ENCODE results near the gene COX6A2. TPM values are rescaled to one million over a fixed set of nuclear protein-coding genes. Genes with fewer than 3 reads are reported as not detected.

COX6A2 gene
- total RNA-seq (2014; rRNA removed; shearing (Covaris generic); ENCODE audit: low replicate concordance), result not detected in 2 replicates

- in situ Hi-C loops (cut with HindIII; ENCODE audit: low pct_unique_long_range_greater_than_20kb, low sequenced_read_pairs), result no loop called here
- no peak for DNase-seq (ENCODE audit: low read depth)
These were observed at the start of gene COX6A2 for GRCh38 chr16:31428279-31428597. Gene COX6A2 (minus strand): TSS chr16:31428360. CDS start chr16:31428325, 35 bp downstream.

- in situ Hi-C loops (cut with HindIII; ENCODE audit: low pct_unique_long_range_greater_than_20kb, low sequenced_read_pairs), result no loop called here
- DNase-seq (ENCODE audit: low read depth), result peak; percentile 76
These were observed 49.4 kb upstream of the COX6A2 start for GRCh38 chr16:31477220-31478216.

DNA sequence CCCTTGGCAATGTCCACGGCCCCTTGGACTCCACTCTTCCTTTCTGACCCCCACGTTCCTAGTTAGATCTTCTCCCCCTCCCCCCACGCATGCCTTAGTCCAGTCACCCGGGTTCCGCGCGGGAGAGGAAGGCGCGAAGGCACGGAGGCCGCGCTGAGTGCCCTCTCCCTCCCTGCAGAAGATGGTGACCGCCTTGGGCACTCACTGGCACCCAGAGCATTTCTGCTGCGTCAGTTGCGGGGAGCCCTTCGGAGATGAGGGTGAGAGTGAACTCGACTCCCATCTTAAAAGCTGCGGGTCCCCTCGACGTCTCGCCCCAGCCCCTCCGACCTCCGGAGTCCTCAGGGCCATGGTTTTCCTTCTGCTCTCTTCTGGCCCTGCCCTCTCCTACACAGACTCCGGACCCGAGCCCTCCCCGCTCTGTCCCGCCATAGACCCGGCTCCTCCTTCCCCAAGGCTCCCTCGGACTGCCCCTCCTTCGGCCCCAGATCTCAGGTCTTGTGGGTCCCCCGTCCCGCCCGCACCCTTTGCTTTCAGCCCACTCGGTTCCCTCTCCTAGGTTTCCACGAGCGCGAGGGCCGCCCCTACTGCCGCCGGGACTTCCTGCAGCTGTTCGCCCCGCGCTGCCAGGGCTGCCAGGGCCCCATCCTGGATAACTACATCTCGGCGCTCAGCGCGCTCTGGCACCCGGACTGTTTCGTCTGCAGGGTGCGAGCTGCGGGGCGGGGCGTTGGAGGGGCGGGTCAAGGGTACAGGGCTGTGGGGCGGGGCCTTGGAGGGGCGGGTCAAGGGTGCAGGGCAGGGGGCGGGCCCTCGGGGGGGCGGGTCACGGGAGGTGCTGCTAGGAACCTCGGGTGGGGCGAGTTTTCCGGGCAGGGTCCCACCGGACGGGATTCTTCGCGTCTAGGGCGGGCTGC lies 48.4 kb upstream of the COX6A2 start:
- in situ Hi-C loops (cut with HindIII; ENCODE audit: low pct_unique_long_range_greater_than_20kb, low sequenced_read_pairs), result no loop called here
- DNase-seq (ENCODE audit: low read depth), result peak; percentile 73

GRCh38 chr16:31475946-31476302 lies 47.8 kb upstream of the COX6A2 start:
- in situ Hi-C loops (cut with HindIII; ENCODE audit: low pct_unique_long_range_greater_than_20kb, low sequenced_read_pairs), result no loop called here
- no peak for DNase-seq (ENCODE audit: low read depth)

DNA sequence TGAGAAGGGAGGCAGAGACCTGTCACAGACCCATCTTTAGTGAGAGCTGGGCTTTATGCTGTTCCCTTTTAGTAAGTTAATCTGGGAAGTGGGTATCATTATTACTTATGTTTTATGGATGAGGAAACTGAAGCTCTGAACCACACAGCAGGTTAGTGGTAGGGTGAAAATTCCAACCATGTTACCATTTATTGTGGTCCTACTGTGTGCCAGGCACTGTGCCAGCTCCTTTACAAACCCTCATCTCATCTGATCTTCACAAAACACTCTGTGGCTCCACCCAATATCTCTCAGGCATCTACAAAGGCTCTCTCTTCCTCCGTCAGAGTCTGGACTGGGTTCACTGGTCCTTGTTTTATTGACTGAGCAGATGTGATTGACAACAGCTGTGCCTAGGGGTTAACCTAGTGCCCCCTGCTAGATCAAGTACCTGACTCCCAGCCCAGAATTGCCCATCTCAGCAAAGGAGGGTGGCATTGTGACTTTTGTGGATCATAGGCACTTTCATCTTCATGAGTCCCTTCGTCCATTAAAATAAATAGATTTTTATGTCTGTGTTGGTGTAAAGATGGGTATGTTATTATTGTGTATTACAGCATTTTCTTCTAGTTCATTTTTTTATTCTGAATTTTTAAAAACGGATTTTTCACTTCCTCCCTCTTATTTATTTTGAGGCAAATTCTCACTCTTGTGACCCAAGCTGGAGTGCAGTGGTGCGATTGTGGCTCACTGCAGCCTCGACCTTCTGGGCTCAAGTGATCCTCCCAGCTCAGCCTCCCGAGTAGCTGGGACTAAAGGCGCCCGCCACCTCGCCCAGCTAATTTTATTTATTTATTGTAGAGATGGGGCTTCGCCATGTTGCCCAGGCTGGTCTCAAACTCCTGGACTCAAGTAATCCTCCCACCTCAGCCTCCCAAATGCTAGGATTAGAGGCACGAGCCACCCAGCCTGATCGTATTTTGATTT lies 46.9 kb upstream of the COX6A2 start:
- in situ Hi-C loops (cut with HindIII; ENCODE audit: low pct_unique_long_range_greater_than_20kb, low sequenced_read_pairs), result no loop called here
- no peak for DNase-seq (ENCODE audit: low read depth)

DNA sequence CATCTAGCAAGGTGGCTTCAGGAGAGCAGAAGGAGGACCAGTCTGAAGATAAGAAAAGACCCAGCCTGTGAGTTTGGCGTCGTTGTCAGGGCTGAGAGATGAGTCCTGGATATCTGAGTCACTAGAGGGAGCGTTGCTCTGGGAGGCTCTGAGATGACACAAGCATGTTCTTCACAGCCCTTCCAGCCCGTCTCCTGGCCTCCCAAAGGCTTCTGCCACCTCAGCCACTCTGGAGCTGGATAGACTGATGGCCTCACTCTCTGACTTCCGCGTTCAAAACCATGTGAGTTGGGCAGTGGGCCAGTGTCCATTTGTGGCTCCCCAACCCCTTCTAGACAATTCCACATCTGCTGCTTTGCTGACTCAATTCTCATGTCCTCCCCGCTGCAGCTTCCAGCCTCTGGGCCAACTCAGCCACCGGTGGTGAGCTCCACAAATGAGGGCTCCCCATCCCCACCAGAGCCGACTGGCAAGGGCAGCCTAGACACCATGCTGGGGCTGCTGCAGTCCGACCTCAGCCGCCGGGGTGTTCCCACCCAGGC lies 46.1 kb upstream of the COX6A2 start:
- in situ Hi-C loops (cut with HindIII; ENCODE audit: low pct_unique_long_range_greater_than_20kb, low sequenced_read_pairs), result no loop called here
- no peak for DNase-seq (ENCODE audit: low read depth)

GRCh38 chr16:31473264-31473984 lies 45.3 kb upstream of the COX6A2 start:
- in situ Hi-C loops (cut with HindIII; ENCODE audit: low pct_unique_long_range_greater_than_20kb, low sequenced_read_pairs), result no loop called here

DNA sequence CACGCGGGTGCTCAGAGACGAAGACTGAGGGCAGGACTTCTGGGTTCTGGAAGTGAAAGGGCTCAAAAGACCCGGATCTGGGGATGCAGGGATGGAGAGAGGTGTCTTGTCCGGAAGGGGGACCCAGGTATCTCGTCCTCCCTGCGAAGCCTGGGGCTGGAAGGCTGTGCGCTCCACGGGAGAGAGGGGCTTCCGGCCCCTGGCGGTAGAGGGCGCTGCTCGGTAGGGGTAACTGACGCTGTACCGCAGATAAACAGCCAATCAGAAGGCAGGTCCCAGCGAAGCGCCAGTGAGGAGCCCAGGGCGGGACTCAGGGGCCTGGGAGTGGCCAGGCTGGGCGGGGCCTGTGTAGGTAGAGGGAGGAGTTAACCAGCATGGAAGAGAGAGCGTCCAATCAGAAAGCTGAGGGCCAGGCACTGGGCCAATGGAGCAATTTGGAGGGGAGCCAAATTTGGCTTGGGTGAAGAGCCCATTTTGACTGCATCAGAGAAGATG lies 44.6 kb upstream of the COX6A2 start:
- in situ Hi-C loops (cut with HindIII; ENCODE audit: low pct_unique_long_range_greater_than_20kb, low sequenced_read_pairs), result no loop called here
- peak; percentile 89 for DNase-seq (ENCODE audit: low read depth)

More at GRCh38 chr16:31473264-31473984, 45.3 kb upstream of the COX6A2 start:
- DNase-seq (ENCODE audit: low read depth), result no peak

DNA sequence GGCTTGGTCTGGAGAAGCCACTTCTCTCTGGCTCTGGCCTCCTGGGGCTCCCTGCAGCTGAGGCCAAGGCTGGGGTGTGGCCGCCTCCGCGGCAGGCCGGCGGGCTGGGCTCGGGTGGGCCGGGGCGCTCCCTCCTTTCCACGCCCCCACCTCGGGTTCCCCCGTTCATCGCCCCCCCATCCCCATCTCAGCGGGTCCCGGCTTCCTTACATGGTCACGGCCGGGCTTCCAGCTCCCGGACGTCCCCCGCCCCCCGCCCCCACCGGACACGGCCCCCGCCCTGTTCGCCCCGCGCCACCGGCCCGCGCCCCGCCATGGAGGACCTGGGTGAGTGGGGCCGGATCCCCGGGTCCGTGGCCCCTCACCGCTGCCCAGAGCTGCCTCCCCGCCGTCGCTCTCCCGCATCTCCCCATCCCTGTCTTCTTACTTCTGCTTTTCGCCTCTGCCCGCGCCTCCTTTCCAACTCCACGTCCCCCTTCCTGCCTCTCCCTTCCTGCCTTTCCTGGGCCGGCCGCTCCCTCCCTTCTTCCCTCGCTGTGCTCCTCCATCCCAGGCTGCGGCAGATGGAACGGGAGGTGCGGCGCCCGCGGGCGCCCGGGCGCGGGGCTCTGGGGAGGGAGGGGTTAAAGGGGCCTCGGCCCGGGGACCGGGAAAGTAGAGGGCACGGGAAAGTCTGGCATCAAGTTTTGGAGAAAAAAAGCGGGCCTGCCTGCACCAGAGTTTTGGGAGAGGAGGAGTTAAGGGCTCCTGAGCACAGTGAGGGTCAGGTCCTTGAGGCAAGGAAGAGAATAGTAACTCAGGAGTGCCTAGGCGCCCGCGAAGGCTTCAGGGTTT lies 43.9 kb upstream of the COX6A2 start, which contains the start of gene TGFB1I1:
Gene TGFB1I1 (plus strand): TSS at position 278 of the 834 bp plus-strand sequence. CDS start 37 bp downstream, at position 315.
- in situ Hi-C loops (cut with HindIII; ENCODE audit: low pct_unique_long_range_greater_than_20kb, low sequenced_read_pairs), result no loop called here
- peak; percentile 49 for DNase-seq (ENCODE audit: low read depth)

GRCh38 chr16:31471241-31471874 lies 43.2 kb upstream of the COX6A2 start:
- in situ Hi-C loops (cut with HindIII; ENCODE audit: low pct_unique_long_range_greater_than_20kb, low sequenced_read_pairs), result no loop called here
- DNase-seq (ENCODE audit: low read depth), result no peak

GRCh38 chr16:31470615-31471014 lies 42.5 kb upstream of the COX6A2 start:
- in situ Hi-C loops (cut with HindIII; ENCODE audit: low pct_unique_long_range_greater_than_20kb, low sequenced_read_pairs), result no loop called here
- DNase-seq (ENCODE audit: low read depth), result no peak

DNA sequence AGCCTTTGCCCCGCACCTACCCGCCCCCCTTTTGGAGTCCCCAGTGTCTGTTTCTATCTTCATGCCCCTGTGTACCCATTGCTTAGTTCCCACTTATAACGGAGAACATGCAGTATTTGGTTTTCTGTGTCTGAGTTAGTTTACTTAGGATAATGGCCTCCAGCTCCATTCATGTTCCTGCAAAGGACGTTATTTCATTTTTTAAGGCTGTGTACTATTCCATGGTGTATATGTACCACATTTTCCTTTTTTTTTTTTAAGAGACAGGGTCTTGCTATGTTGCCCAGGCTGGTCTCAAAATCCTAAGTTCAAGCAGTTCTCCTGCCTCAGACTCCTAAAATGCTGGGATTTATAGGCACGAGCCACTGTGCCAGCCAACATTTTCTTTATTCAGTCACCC lies 39.7 kb upstream of the COX6A2 start:
- in situ Hi-C loops (cut with HindIII; ENCODE audit: low pct_unique_long_range_greater_than_20kb, low sequenced_read_pairs), result no loop called here
- DNase-seq (ENCODE audit: low read depth), result no peak

DNA sequence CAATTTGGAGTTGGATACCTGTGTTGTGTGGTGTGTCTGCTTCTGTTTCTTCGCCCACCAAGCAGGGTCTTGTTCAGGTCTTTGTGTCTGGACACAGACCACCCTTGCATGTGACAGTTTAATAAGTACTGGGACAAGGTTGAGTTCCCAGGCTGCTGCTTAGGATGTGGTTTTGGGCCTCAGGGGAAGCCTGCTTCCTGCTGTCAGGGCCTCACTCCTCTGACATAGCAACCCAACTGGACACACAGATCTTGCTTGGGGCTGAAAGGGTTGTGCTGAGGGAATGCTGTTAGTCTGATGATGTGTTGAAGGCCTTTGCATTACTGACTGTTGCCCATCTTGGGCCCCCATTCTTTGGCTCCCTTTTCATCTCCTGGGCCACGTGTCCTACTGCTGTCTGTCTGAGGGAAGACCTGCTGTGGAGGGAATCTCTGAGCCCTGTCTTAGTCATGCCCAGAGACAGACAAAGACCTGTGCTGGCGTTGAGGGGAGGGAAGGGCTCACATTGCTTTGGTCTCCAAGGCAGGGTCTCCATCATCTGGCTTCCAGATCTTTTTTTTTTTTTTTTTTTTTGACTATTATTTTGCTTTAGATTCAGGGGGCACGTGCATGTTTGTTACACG lies 39.1 kb upstream of the COX6A2 start:
- DNase-seq (ENCODE audit: low read depth), result no peak
- in situ Hi-C loops (cut with HindIII; ENCODE audit: low pct_unique_long_range_greater_than_20kb, low sequenced_read_pairs), result no loop called here

DNA sequence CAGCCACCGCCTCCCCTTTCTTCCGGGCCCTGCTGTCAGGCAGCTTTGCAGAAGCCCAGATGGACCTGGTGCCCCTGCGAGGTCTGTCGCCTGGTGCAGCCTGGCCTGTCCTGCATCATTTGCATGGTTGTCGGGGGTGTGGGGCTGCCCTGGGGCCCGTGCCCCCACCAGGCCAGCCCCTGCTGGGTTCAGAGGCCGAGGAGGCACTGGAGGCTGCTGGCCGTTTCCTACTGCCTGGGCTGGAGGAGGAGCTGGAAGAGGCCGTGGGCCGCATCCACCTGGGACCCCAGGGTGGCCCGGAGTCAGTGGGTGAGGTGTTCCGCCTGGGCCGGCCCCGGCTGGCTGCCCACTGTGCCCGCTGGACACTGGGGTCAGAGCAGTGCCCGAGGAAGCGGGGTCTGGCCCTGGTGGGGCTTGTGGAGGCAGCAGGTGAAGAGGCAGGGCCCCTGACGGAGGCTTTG lies 38.3 kb upstream of the COX6A2 start:
- in situ Hi-C loops (cut with HindIII; ENCODE audit: low pct_unique_long_range_greater_than_20kb, low sequenced_read_pairs), result no loop called here
- DNase-seq (ENCODE audit: low read depth), result no peak

GRCh38 chr16:31465788-31466370 lies 37.7 kb upstream of the COX6A2 start:
- no peak for DNase-seq (ENCODE audit: low read depth)
- in situ Hi-C loops (cut with HindIII; ENCODE audit: low pct_unique_long_range_greater_than_20kb, low sequenced_read_pairs), result no loop called here

Data from Caki2 (cell line).